H1 (cell line): ENCODE measurements around the gene PRF1. TPM values are rescaled to one million over a fixed set of nuclear protein-coding genes. Genes with fewer than 3 reads are reported as not detected.

Experiments used
- PHF8 ChIP-seq: fragments of 200-600 bp; sonication (generic); conservative IDR thresholded peaks from 2 replicates; pipeline ENCODE4 v1.7.1; 2012; ENCODE audit warnings: low read depth, mild to moderate bottlenecking, inconsistent platforms, low read length, moderate library complexity
- RAD21 ChIP-seq, 2 experiments: IDR thresholded peaks in 1 of 2; conservative IDR thresholded peaks in 1 of 2; 2 replicates each; pipeline ENCODE4 v1.6.1; 2011; ENCODE audit warnings: low read depth in 2 of 2, low read length in 2 of 2, improper control_type of control experiment in 1 of 2, inconsistent platforms in 1 of 2, mild to moderate bottlenecking in 1 of 2, moderate library complexity in 1 of 2
- SIX5 ChIP-seq: IDR thresholded peaks from 2 replicates; pipeline ENCODE4 v1.6.1; 2011; ENCODE audit warnings: mild to moderate bottlenecking, low read depth, low read length
- SP4 ChIP-seq: IDR thresholded peaks from 2 replicates; pipeline ENCODE4 v1.6.1; 2012; ENCODE audit warnings: low read length, inconsistent platforms
- TBP ChIP-seq: IDR thresholded peaks from 2 replicates; pipeline ENCODE4 v1.6.1; 2011; ENCODE audit warnings: low read depth, low read length, improper control_type of control experiment
- TCF12 ChIP-seq: IDR thresholded peaks from 2 replicates; pipeline ENCODE4 v1.6.1; 2011; ENCODE audit warnings: low read depth, mild to moderate bottlenecking, low read length
- polyA plus RNA-seq, 7 experiments: library from polyadenylated mRNA; depleted of rRNA in 3 of 7; stranded (reverse) in 5 of 7; unstranded in 2 of 7; fragments of >200 nt in 5 of 7; fragments of 200-250 nt in 2 of 7; gene quantifications; 1 replicate in 5 of 7; 2 replicates in 1 of 7; 4 replicates in 1 of 7; pipeline versions ENCODE4 v1.2.1 to v1.2.3, GENCODE V29; 2011 to 2013; ENCODE audit warnings: missing spikeins in 2 of 7, mixed read lengths in 2 of 7
- total RNA-seq: library from RNA; stranded (reverse); fragmentation: NEBNext Ultra II Directional; extraction: Animal tissue kit (Norgen Biotek cat#: 25700); gene quantifications from 2 replicates; pipeline ENCODE4 v1.2.1, GENCODE V29; 2021

PRF1 gene
- total and polyA plus RNA-seq, 2 of the 8 experiments (the other 6 are each of a cell fraction or from before 2014, with no cell fraction given) = 0.15 TPM; not detected in 1

DNA sequence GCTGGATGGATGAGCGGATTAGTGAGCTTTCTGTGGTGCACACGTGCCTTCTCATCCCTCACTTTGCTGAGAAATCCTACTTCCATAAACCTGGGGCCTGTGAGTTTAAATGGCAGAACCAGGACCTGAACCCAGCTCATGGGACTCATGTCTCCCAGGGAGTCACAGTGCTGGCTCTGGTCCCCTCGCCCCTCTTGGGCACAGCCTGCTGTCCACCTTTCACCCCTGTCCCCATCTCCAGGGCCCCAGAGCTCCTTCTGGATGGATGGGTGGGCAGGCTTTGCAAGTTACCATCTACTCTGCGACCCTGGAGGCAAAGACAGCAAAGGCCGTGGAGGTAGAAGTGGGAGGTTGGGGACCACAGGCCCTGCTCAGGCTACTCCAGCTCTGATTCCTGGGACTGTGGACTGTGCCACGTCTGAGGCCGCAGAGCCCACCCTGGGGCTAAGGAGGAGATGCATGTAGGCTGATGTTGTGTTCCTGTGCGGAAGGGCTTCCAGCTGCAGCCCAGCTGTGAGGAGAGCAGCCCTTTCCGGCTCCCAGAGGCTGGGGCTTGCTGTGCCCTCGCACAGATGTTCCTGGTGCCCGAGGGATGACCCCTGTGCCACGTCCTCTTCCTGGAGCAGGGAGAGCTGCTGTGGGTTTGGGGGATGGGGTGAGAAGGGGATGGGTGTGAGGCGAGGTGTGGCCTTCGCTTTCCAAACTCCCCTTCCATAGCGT is 40.3 kb downstream of the PRF1 start (continued):
- TF ChIP-seq SIX5 = no peak
- TF ChIP-seq RAD21 (IDR thresholded peaks at IDR 0.05 in 1 of 2, conservative IDR thresholded peaks at IDR 0.05 in 1 of 2; ENCODE audit: low read depth in 2 of 2, low read length in 2 of 2) = no peak
- no peak for TF ChIP-seq TBP
- TF ChIP-seq PHF8 = no peak
- TF ChIP-seq TCF12 = no peak
- TF ChIP-seq SP4 = no peak
- TF ChIP-seq, all 59 proteins: peak for 0
